ENCODE results near the gene KIF20B. TPM values are rescaled to one million over a fixed set of nuclear protein-coding genes. Genes with fewer than 3 reads are reported as not detected.

The KIF20B gene
- total RNA-seq, 1 experiment from 2014 or later: 48.1 TPM

DNA sequence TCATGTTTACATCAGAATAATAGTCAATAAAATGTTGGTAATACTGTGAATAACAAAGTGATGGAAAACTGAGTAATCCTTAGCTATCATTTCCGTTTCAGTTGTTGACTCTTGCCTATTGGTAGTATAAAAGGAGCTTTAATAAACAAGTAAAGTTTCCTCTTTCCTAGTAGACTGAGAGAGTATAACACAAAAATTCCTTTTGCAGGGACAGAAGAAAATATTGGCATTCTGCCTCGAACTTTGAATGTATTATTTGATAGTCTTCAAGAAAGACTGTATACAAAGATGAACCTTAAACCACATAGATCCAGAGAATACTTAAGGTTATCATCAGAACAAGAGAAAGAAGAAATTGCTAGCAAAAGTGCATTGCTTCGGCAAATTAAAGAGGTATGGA, 9.4 kb downstream of the KIF20B start:
- no peak for TF ChIP-seq SIN3A (IDR thresholded peaks at IDR 0.05; ENCODE audit: borderline replicate concordance, insufficient read depth, low read depth, low read length)
- TF ChIP-seq, protein P1, sequence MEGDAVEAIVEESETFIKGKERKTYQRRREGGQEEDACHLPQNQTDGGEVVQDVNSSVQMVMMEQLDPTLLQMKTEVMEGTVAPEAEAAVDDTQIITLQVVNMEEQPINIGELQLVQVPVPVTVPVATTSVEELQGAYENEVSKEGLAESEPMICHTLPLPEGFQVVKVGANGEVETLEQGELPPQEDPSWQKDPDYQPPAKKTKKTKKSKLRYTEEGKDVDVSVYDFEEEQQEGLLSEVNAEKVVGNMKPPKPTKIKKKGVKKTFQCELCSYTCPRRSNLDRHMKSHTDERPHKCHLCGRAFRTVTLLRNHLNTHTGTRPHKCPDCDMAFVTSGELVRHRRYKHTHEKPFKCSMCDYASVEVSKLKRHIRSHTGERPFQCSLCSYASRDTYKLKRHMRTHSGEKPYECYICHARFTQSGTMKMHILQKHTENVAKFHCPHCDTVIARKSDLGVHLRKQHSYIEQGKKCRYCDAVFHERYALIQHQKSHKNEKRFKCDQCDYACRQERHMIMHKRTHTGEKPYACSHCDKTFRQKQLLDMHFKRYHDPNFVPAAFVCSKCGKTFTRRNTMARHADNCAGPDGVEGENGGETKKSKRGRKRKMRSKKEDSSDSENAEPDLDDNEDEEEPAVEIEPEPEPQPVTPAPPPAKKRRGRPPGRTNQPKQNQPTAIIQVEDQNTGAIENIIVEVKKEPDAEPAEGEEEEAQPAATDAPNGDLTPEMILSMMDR (IDR thresholded peaks at IDR 0.05): no peak
- TF ChIP-seq TCF7L2 (IDR thresholded peaks at IDR 0.05; ENCODE audit: low read depth, low read length): no peak
- TF ChIP-seq, protein P2, sequence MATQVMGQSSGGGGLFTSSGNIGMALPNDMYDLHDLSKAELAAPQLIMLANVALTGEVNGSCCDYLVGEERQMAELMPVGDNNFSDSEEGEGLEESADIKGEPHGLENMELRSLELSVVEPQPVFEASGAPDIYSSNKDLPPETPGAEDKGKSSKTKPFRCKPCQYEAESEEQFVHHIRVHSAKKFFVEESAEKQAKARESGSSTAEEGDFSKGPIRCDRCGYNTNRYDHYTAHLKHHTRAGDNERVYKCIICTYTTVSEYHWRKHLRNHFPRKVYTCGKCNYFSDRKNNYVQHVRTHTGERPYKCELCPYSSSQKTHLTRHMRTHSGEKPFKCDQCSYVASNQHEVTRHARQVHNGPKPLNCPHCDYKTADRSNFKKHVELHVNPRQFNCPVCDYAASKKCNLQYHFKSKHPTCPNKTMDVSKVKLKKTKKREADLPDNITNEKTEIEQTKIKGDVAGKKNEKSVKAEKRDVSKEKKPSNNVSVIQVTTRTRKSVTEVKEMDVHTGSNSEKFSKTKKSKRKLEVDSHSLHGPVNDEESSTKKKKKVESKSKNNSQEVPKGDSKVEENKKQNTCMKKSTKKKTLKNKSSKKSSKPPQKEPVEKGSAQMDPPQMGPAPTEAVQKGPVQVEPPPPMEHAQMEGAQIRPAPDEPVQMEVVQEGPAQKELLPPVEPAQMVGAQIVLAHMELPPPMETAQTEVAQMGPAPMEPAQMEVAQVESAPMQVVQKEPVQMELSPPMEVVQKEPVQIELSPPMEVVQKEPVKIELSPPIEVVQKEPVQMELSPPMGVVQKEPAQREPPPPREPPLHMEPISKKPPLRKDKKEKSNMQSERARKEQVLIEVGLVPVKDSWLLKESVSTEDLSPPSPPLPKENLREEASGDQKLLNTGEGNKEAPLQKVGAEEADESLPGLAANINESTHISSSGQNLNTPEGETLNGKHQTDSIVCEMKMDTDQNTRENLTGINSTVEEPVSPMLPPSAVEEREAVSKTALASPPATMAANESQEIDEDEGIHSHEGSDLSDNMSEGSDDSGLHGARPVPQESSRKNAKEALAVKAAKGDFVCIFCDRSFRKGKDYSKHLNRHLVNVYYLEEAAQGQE (IDR thresholded peaks at IDR 0.05; ENCODE audit: insufficient read depth in 1 of 2, low read depth in 2 of 2, low read length in 1 of 2): no peak
- TF ChIP-seq POLR2AphosphoS5 (IDR thresholded peaks at IDR 0.05; ENCODE audit: low read depth, low read length): no peak
- no peak overlapping the region for H3K4me3 ChIP-seq (ENCODE audit: low read depth in 2 of 2, low read length in 2 of 2)
- in situ Hi-C loops (cut with HindIII; ENCODE audit: low pct_unique_long_range_greater_than_20kb, low sequenced_read_pairs): no loop called here
- H3K4me1 ChIP-seq (ENCODE audit: control insufficient read depth, insufficient read depth, low read length): peaks cover under 1% of the 10 kb centered on the region; the same call in 1 of the 2 replicates
- ATAC-seq (no peak), DNase-seq (ENCODE audit: low read depth, low spot score) (no peak)
- H3K27ac ChIP-seq (ENCODE audit: low read length): no peak overlapping the region; the same call in 1 of the 2 replicates
- POLR2A ChIA-PET: interaction anchor here (0.6 kb wide), 1 partner anchor 292 kb away, joined by 8 read pairs; no protein-coding TSS in a partner anchor
- H3K36me3 ChIP-seq (ENCODE audit: control insufficient read depth, insufficient read depth, low read length): peaks cover 25% of the 10 kb centered on the region; the same call in 1 of the 2 replicates
- BruUV-seq (replicated peaks): no TSS peak
- H3K27me3 ChIP-seq (ENCODE audit: control insufficient read depth, insufficient read depth, low read length): no peaks in the 10 kb centered on the region
- H3K9me3 ChIP-seq (ENCODE audit: control insufficient read depth, insufficient read depth, low read depth, low read length): no peaks in the 10 kb centered on the region
- intact Hi-C loops (cut with micrococcal nuclease; ENCODE audit: unreplicated experiment): no loop called here
- CTCF ChIA-PET: interaction anchor here (0.6 kb wide), 1 partner anchor 32 kb away, joined by 6 read pairs; no protein-coding TSS in a partner anchor

DNA sequence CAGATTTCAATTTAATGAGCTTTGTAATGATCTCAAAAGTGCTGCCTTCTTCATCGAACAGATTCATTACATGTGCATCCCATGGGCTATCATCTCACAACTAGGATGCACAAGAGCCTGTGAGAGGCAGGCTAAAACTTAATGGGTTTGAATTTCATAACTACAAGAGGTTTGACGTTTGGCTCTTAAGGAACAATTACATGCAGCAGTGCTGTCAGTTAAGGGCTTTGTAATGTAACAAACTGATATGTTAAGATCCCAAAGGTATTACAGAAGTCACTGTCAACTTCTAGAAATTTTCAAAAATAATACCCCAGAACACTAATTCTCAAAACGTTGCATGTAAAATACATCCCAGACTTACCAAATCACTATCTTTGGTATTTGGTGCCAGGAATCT, 33.2 kb downstream of the KIF20B start:
- BruUV-seq (replicated peaks): no TSS peak
- in situ Hi-C loops (cut with HindIII; ENCODE audit: low pct_unique_long_range_greater_than_20kb, low sequenced_read_pairs): no loop called here
- DNase-seq (ENCODE audit: low read depth, low spot score): no peak
- Histone ChIP-seq H3K9me3 (ENCODE audit: control insufficient read depth, insufficient read depth, low read depth, low read length) (no peaks in the 10 kb centered on the region), H3K4me1 (ENCODE audit: control insufficient read depth, insufficient read depth, low read length) (no peaks in the 10 kb centered on the region), H3K27me3 (ENCODE audit: control insufficient read depth, insufficient read depth, low read length) (no peaks in the 10 kb centered on the region), H3K27ac (ENCODE audit: low read length) (no peak overlapping the region), H3K36me3 (ENCODE audit: control insufficient read depth, insufficient read depth, low read length) (peaks cover 45% of the 10 kb centered on the region), H3K4me3 (ENCODE audit: low read depth in 2 of 2, low read length in 2 of 2) (no peak overlapping the region)
- no peak for TF ChIP-seq TCF7L2 (IDR thresholded peaks at IDR 0.05; ENCODE audit: low read depth, low read length)
- no peak for TF ChIP-seq POLR2AphosphoS5 (IDR thresholded peaks at IDR 0.05; ENCODE audit: low read depth, low read length)
- TF ChIP-seq, protein P1 (IDR thresholded peaks at IDR 0.05): no peak
- TF ChIP-seq SIN3A (IDR thresholded peaks at IDR 0.05; ENCODE audit: borderline replicate concordance, insufficient read depth, low read depth, low read length): no peak
- TF ChIP-seq, protein P2 (IDR thresholded peaks at IDR 0.05; ENCODE audit: insufficient read depth in 1 of 2, low read depth in 2 of 2, low read length in 1 of 2): no peak
- POLR2A ChIA-PET: no interaction called here
- intact Hi-C loops (cut with micrococcal nuclease; ENCODE audit: unreplicated experiment): no loop called here
- CTCF ChIA-PET: no interaction called here
- no peak for ATAC-seq
